ENCODE data around the gene ATAD2B.

DNA sequence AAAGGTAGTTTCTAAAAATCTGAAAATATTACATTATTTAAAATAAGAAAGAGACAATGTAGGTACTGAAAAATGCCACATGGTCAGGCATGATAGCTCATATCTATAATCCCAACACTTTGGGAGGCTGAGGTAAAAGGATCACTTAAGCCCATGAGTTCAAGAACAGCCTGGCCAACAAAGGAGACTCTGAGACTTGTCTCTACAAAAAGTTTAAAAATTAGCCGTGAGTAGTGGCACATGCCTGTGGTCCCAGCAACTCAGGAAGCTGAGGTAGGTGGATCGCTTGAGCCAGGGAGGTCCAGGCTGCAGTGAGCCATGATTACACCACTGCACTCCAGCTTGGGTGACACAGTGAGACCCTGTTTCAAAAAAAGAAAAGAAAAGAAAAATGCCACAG is 21.8 kb downstream of the ATAD2B start:
- TF ChIP-seq POLR2AphosphoS5 (IDR thresholded peaks at IDR 0.05; ENCODE audit: low read depth, low read length) = no peak
- TF ChIP-seq POLR2A (IDR thresholded peaks at IDR 0.05; ENCODE audit: low read depth, low read length) = no peak
- no peak for TF ChIP-seq TAF1 (IDR thresholded peaks at IDR 0.05; ENCODE audit: borderline replicate concordance, low read depth, low read length)

Data from GM12892 (cell line).